Bronchial epithelial cell (primary cell): ENCODE results near the gene HACD2. TPM values are rescaled to one million over a fixed set of nuclear protein-coding genes. Genes with fewer than 3 reads are reported as not detected.

Experiments used
- DNase-seq: peaks from one replicate; pipeline ENCODE4 v3.0.0-alpha.2; 2010; ENCODE audit warnings: low read depth
- FAIRE-seq: peaks from 2 replicates; lab custom pipeline; 2011; peaks lifted over from hg19 to GRCh38; lab: Jason Lieb, UNC
- H3K27me3 ChIP-seq: 2 replicates; pipeline ENCODE4 v1.5.1; 2011; ENCODE audit warnings: low read length; ENCODE audit not compliant: control insufficient read depth, insufficient read depth
- H3K36me3 ChIP-seq: 2 replicates; pipeline ENCODE4 v1.5.1; 2011; ENCODE audit warnings: low read length; ENCODE audit not compliant: control insufficient read depth, insufficient read depth
- H3K4me3 ChIP-seq: 2 replicates; pipeline ENCODE4 v1.5.1; 2011; ENCODE audit warnings: mild to moderate bottlenecking, low read depth, low read length, control low read depth
- CTCF ChIP-seq: IDR thresholded peaks from 2 replicates; pipeline ENCODE4 v1.5.1; 2011; ENCODE audit warnings: mild to moderate bottlenecking, moderate library complexity, low read length, control low read depth, inconsistent platforms; ENCODE audit not compliant: insufficient read depth, severe bottlenecking
- total RNA-seq: library from RNA; depleted of rRNA; stranded (reverse); fragments of >200 nt; gene quantifications from 2 replicates; pipeline ENCODE4 v1.2.1, GENCODE V29; 2014

Gene HACD2
- total RNA-seq, 1 donor from 2014 or later, result 46.6 TPM

GRCh38 chr3:123520656-123521055, 64.2 kb downstream of the HACD2 start:
- no peak for TF ChIP-seq CTCF
- FAIRE-seq (no peak), DNase-seq (no peak)
- Histone ChIP-seq H3K4me3 (no peak overlapping the region), H3K36me3 (peaks cover 4% of the 10 kb centered on the region), H3K27me3 (no peaks in the 10 kb centered on the region)

- TF ChIP-seq CTCF, result no peak
- H3K4me3 ChIP-seq, result no peak overlapping the region
- peaks cover 3% of the 10 kb centered on the region for H3K36me3 ChIP-seq
- FAIRE-seq, result no peak
- DNase-seq, result no peak
- H3K27me3 ChIP-seq, result no peaks in the 10 kb centered on the region
Observed at GRCh38 chr3:123518892-123519485, 65.9 kb downstream of the HACD2 start.

GRCh38 chr3:123511726-123512125, 73.1 kb downstream of the HACD2 start:
- FAIRE-seq, result no peak

GRCh38 chr3:123511084-123511483, 73.8 kb downstream of the HACD2 start:
- no peak for FAIRE-seq
- no peak for TF ChIP-seq CTCF
- peaks cover 4% of the 10 kb centered on the region for H3K36me3 ChIP-seq

More at GRCh38 chr3:123511726-123512125, 73.1 kb downstream of the HACD2 start:
- no peak for DNase-seq
- Histone ChIP-seq H3K36me3 (peaks cover 4% of the 10 kb centered on the region), H3K4me3 (no peak overlapping the region), H3K27me3 (no peaks in the 10 kb centered on the region)
- no peak for TF ChIP-seq CTCF

GRCh38 chr3:123508178-123508577, 76.7 kb downstream of the HACD2 start:
- DNase-seq (no peak), FAIRE-seq (no peak)
- TF ChIP-seq CTCF, result no peak

More at GRCh38 chr3:123511084-123511483, 73.8 kb downstream of the HACD2 start:
- Histone ChIP-seq H3K4me3 (no peak overlapping the region), H3K27me3 (no peaks in the 10 kb centered on the region)
- no peak for DNase-seq

GRCh38 chr3:123505820-123506219, 79.0 kb downstream of the HACD2 start:
- no peak for DNase-seq
- no peak for TF ChIP-seq CTCF
- no peak for FAIRE-seq
- H3K27me3 ChIP-seq, result no peaks in the 10 kb centered on the region
- peaks cover 5% of the 10 kb centered on the region for H3K36me3 ChIP-seq
- no peak overlapping the region for H3K4me3 ChIP-seq

More at GRCh38 chr3:123508178-123508577, 76.7 kb downstream of the HACD2 start:
- no peaks in the 10 kb centered on the region for H3K27me3 ChIP-seq
- H3K36me3 ChIP-seq, result peaks cover 3% of the 10 kb centered on the region
- no peak overlapping the region for H3K4me3 ChIP-seq
